Activated CD4-positive, alpha-beta T cell treated with anti-CD3 and anti-CD28 coated beads, Interleukin-2, amount 50 U/mL, for 4 hours (primary cell): ENCODE measurements around the gene TRAM2.
A peak's percentile ranks its signal among the peaks of the same experiment; 100 is the strongest.

Experiments used
- DNase-seq, 2 experiments: peaks; one replicate each; pipeline ENCODE4 v3.0.0-alpha.2; 2020

TRAM2 gene

DNA sequence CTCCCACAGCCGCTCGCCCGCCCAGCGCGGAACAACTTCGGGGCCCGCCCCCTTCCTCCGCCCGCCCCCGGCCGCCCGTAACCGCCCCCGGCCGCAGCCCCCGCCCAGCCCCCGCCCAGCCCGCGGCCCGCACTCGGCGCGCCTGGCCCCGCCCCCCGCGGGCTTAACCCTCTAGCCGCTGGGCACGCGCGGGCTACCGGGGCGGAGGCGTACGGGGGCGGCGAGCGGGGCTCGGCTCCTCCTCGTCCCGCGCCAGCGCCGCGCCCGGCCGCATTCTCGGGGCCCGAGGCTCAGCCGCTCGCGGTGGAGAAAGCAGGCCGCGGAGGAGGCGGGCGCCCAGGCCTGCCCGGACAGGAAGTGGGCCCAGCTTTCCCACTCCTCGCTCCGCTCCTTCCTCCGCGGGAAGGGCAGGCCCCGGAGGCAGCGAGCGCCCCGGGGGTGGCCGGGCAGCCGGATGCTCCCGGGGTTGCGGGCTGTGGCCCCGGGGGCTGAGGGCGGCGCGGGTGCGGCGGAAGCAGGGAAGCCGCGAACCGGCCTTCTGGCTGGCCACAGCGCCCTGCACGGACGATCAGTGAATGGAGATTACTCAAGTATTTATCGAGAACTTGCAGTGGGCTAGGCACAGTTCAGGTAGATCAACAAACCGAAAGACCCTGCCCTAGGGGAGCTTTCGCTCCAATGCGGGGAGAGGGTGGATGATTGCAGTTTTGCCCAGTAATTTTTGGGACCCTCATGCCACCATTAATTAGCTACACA, at the start of gene TRAM2:
TRAM2 (minus strand) TSS at position 39 of the 756 bp plus-strand sequence. CDS start 145 bp downstream, outside the sequence.
- DNase-seq: peak; percentile 74 to 75

DNA sequence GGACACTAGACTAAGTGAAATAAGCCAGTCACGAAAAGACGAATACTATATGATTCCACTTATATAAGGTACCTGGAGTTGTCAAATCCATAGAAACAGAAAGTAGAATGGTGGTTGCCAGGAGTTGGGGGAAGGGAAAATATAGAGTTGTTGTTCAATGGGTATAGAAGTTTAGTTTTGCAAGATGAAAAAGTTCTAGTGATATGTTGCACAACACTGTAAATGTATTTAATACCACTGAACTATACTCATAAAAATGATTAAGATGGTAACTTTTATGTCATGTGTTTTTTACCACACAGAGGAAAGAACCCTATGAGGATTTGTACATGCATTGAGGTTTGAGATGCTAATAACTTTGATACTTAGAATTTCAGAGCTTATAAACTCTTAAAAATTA, 46.0 kb upstream of the TRAM2 start:
- no peak for DNase-seq

DNA sequence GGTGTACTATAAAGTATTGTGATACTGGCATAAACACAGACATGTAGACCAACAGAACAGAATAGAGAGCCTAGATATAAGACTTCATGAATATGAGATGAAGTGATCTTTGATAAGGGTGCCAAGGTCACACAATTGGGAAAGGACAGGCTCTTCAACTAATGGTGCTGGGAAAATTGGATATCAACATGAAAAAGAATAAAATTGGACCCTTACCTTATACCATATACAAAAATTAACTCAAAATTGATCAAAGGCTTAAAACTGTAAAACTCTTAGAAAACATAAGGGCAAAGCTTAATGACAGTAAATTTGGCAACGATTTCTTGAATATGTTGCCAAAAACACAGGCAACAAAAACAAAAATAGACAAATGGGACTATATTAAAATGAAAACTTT, 44.8 kb upstream of the TRAM2 start:
- DNase-seq: no peak

GRCh38 chr6:52620906-52621190, 44.0 kb upstream of the TRAM2 start:
- no peak for DNase-seq

GRCh38 chr6:52620055-52620905, 43.4 kb upstream of the TRAM2 start:
- no peak for DNase-seq

DNA sequence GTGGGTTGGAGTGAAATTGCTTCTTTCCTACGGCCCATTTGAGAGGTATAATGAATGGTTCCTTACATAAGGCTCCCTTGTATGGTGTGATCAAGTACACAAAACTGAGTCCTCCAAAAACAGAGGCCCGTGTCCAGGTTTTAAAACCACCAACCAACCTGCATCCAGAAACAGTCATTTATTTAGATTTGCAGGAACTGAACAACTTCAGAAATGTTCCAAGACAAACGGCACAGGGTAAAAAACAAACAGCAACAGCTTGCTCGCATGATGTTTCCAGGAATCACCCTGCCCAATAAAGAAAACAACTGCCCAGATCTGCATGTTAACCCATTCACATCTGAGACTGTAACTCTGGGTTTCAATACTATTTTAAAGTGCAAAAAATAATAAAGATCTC, 40.2 kb upstream of the TRAM2 start:
- no peak for DNase-seq

- no peak for DNase-seq
Observed at GRCh38 chr6:52616059-52616690, 39.3 kb upstream of the TRAM2 start.

DNA sequence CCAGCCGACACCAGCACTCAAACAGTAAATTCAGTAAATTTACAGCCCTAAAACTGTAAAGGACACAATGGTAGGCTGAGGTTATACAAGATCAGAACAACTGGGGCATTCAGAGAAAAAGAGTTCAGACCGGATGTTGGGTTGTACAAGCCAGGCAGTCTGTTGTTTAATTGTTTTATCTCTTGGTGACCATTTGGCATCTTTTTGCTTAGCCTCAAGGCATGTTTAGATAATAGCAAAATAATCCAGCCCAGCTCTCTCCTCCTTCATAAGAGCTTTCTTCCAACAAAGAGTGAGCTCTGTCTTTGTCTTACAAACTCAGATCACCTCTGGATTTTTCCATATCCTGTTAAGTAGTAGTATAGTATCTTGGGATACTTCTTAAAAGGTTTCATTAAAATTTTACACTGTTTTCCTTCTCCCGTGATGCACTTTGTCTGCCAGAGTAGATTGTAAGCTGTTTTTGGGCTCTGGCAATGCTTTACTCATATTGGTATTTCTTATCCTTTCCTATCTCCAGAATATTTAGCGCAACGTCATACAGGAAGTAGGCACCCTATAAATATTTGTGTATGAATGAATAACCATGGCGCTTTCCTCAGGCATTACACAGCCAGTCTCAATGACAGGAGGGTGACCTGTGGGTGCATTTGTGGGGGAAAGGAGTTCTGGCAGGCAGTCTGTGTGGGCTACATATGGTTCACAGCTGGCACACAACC, 35.6 kb upstream of the TRAM2 start:
- no peak for DNase-seq

DNA sequence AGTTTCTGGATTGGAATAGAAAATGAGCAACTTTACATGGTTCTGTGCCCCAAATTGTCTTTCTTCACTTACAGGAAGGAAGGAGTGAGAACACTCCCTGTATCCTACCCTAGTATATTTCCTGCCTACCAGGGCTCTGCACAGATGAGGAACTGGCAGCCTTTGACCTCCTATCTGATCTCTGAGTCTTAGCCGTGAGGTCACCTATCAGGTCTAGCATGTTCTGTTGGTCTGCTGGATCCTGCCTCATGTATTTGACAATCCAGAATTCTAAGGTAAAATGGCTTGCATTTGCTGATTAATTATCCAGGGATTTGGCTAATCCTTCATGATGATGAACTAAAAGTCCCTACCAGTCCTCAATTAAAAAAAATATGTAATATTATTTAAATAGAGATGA, 35.0 kb upstream of the TRAM2 start:
- no peak for DNase-seq

- no peak for DNase-seq
Observed at GRCh38 chr6:52610745-52611355, 34.0 kb upstream of the TRAM2 start.

GRCh38 chr6:52610011-52610410, 33.2 kb upstream of the TRAM2 start:
- DNase-seq: no peak

DNA sequence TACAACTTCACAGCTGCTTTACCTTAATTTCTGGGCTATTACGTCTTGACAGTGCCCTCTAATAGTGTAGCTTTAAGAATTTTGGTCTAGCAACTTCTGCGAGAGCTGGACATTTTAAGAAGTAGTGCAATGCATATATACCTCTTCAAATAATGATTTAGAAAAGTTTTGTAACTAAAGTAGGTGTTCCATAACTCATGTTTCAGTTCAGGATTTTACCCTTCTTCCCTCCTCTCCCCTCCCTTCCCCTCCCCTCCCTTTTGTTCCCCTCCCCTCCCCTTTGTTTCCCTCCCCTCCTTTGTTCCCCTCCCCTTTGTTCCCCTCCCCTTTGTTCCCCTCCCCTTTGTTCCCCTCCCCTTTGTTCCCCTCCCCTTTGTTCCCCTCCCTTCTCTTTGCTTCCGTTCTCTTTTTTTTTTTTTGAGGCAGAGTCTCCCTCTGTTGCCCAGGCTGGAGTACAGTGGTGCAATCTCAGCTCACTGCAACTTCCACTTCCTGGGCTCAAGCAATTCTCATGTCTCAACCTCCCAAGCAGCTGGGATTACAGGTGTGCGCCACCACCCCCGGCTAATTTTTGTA, 28.8 kb upstream of the TRAM2 start:
- no peak for DNase-seq

- no peak for DNase-seq
Observed at GRCh38 chr6:52603000-52603795, 26.3 kb upstream of the TRAM2 start.

- no peak for DNase-seq
Observed at GRCh38 chr6:52598824-52599190, 21.9 kb upstream of the TRAM2 start.

GRCh38 chr6:52598123-52598823, 21.4 kb upstream of the TRAM2 start:
- no peak for DNase-seq

DNA sequence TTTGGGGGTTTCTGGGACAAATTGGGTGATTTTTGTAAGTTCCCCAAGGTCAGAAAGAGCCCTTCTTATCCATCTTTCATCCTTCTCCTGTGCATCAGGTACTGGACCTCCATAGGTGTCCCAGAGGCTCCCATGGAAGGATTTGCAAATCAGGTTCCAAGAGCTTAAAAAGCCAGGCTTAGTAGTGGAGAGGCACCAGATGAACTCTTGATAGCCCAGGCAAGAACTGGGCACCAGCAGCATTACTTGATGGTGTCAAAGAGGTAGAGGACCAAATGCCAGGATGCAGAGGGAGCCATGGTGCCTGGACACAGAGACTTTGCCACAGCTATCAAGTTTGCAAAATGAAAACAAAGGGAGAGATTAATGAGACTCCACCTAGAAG, 20.9 kb upstream of the TRAM2 start:
- no peak for DNase-seq

DNA sequence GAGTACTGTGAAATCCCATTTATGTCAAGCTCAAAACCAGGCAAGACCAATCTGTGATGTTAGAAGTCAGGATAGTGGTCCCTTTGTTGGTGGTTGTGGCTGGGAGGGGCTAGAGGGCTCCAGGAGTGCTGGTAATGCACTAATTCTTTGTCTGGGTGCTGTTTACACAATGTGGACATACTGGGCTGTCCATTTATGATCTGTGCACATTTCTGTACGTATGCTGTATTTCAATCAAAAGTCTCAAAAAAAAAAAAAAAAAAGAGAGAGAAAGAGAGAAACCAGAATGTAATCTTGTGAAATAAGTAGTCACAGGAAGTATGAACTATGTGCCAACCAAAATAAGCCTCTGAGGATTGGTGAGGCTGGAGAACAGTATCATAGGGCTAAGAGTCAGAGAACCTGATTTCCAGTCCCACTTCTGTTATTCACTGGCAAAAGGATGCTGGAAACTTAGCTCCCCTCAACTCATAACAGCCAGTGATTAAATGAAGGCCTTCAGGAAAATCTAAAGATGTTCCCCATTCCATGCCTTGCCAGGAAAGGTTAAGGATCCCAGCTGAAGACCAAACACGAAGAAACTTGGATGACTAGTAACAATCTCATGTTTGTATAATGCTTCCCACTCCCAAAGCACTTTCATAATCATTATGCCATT, 19.6 kb upstream of the TRAM2 start:
- DNase-seq: no peak

GRCh38 chr6:52595796-52596130, 18.9 kb upstream of the TRAM2 start:
- DNase-seq: no peak

DNA sequence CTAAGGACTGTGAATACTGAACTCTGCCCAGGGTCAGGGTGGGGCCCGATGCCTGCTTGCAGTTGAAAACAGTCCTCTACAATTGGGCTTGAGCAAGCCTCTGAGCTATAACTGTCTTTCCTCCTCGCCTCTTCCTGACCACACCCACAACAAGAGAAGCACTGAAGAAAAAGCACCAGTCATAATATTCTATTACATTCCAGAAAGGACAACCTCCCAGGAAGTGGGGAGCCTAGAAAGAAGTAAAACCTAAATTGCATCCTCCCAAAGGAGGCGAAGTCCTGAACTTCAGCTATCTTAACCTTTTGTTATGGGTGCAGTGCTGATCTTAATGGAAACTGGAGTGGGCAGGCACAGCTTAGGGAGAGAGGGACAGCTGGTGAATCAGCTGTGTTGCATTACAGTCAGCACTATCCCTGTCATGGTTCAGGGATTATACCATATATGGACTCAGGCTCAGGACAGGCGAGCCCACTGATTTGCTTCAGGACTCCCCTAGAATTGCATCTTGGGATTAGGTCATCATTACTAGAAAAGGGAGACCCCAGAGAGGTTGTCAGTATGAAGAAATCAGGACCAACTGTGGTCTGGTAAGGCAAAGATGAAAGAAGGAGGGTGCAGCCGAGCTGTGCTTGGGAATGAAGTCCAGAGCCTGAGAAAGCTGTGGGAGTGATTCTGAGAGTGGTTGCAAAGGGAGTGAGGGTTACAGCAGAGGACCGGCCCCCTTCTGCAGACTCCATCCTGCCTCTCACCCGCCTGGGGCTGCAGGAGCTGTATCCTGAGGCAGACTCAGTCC, 18.3 kb upstream of the TRAM2 start:
- no peak for DNase-seq

DNA sequence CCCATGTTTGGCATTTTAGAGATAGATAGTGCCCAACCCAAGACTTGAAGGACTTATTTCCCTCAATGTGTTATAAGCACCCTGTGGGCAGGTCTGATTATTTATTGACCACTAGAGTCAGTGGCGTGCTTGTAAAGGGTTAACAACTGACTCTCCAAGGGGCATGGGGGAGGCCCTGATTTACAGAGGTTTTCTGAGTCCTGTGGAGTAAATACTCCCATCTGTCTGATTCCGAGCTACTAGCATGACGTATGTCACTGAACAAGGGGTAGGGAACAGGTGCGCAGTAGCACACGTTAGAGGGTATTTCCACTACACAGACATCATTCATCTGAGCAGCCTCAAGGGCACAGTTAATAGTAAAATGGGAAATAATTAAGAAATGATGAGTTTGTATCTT, 17.4 kb upstream of the TRAM2 start:
- DNase-seq: no peak
